Panc1 (cell line): Measurements from ENCODE around the gene CABP2.

Source experiments
- POLR2AphosphoS5 ChIP-seq: IDR thresholded peaks from 2 replicates; pipeline ENCODE4 v1.6.1; 2012; ENCODE audit warnings: mild to moderate bottlenecking, low read depth, low read length, moderate library complexity
- SIN3A ChIP-seq: IDR thresholded peaks from 2 replicates; pipeline ENCODE4 v1.6.1; 2012; ENCODE audit warnings: low read depth, mild to moderate bottlenecking, low read length, moderate library complexity, borderline replicate concordance; ENCODE audit not compliant: insufficient read depth
- TCF7L2 ChIP-seq: IDR thresholded peaks from 2 replicates; pipeline ENCODE4 v1.6.1; 2011; ENCODE audit warnings: mild to moderate bottlenecking, low read depth, low read length, inconsistent platforms
- TF ChIP-seq, protein P1 (sequence below): fragments of 450-650 bp; IDR thresholded peaks from 2 replicates; pipeline ENCODE4 v1.5.1; 2017; ENCODE audit warnings: mild to moderate bottlenecking
- TF ChIP-seq, protein P2 (sequence below), 2 experiments: IDR thresholded peaks; 2 replicates each; pipeline ENCODE4 v1.6.1; 2011 to 2012; ENCODE audit warnings: low read depth in 2 of 2, control low read depth in 1 of 2, low read length in 1 of 2, mild to moderate bottlenecking in 1 of 2, moderate library complexity in 1 of 2; ENCODE audit not compliant: insufficient read depth in 1 of 2

GRCh38 chr11:67495234-67496005 lies 27.8 kb downstream of the CABP2 start:
- TF ChIP-seq POLR2AphosphoS5 (no peak), SIN3A (no peak), TCF7L2 (no peak)
- TF ChIP-seq, protein P1, sequence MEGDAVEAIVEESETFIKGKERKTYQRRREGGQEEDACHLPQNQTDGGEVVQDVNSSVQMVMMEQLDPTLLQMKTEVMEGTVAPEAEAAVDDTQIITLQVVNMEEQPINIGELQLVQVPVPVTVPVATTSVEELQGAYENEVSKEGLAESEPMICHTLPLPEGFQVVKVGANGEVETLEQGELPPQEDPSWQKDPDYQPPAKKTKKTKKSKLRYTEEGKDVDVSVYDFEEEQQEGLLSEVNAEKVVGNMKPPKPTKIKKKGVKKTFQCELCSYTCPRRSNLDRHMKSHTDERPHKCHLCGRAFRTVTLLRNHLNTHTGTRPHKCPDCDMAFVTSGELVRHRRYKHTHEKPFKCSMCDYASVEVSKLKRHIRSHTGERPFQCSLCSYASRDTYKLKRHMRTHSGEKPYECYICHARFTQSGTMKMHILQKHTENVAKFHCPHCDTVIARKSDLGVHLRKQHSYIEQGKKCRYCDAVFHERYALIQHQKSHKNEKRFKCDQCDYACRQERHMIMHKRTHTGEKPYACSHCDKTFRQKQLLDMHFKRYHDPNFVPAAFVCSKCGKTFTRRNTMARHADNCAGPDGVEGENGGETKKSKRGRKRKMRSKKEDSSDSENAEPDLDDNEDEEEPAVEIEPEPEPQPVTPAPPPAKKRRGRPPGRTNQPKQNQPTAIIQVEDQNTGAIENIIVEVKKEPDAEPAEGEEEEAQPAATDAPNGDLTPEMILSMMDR: no peak
- TF ChIP-seq, protein P2, sequence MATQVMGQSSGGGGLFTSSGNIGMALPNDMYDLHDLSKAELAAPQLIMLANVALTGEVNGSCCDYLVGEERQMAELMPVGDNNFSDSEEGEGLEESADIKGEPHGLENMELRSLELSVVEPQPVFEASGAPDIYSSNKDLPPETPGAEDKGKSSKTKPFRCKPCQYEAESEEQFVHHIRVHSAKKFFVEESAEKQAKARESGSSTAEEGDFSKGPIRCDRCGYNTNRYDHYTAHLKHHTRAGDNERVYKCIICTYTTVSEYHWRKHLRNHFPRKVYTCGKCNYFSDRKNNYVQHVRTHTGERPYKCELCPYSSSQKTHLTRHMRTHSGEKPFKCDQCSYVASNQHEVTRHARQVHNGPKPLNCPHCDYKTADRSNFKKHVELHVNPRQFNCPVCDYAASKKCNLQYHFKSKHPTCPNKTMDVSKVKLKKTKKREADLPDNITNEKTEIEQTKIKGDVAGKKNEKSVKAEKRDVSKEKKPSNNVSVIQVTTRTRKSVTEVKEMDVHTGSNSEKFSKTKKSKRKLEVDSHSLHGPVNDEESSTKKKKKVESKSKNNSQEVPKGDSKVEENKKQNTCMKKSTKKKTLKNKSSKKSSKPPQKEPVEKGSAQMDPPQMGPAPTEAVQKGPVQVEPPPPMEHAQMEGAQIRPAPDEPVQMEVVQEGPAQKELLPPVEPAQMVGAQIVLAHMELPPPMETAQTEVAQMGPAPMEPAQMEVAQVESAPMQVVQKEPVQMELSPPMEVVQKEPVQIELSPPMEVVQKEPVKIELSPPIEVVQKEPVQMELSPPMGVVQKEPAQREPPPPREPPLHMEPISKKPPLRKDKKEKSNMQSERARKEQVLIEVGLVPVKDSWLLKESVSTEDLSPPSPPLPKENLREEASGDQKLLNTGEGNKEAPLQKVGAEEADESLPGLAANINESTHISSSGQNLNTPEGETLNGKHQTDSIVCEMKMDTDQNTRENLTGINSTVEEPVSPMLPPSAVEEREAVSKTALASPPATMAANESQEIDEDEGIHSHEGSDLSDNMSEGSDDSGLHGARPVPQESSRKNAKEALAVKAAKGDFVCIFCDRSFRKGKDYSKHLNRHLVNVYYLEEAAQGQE (IDR thresholded peaks at IDR 0.05; ENCODE audit: insufficient read depth in 1 of 2, low read depth in 2 of 2, low read length in 1 of 2): no peak
